ENCODE data around the gene REEP1.
A peak's percentile ranks its signal among the peaks of the same experiment; 100 is the strongest.
"Not testable (repeated sequence)": the region's sequence is repeated elsewhere in the genome, so short reads cannot be mapped to it uniquely, and the experiment has no call there.

Gene REEP1

GRCh38 chr2:86241611-86242010 is 95.8 kb downstream of the REEP1 start:
- no peak for DNase-seq

GRCh38 chr2:86240251-86240650 is 97.2 kb downstream of the REEP1 start:
- no peak for DNase-seq

- DNase-seq, result no peak
Measured at GRCh38 chr2:86239745-86240144, 97.7 kb downstream of the REEP1 start.

GRCh38 chr2:86239326-86239725 is 98.1 kb downstream of the REEP1 start:
- no peak for DNase-seq

GRCh38 chr2:86238354-86238753 is 99.1 kb downstream of the REEP1 start:
- DNase-seq, result no peak

GRCh38 chr2:86237172-86237571 is 100.3 kb downstream of the REEP1 start:
- no peak for DNase-seq

GRCh38 chr2:86235196-86235980 is 102.0 kb downstream of the REEP1 start:
- no peak for DNase-seq

GRCh38 chr2:86234563-86235131 is 102.8 kb downstream of the REEP1 start:
- DNase-seq, result no peak

- no peak for DNase-seq
Measured at GRCh38 chr2:86233436-86233835, 104.0 kb downstream of the REEP1 start.

- no peak for DNase-seq
Measured at GRCh38 chr2:86232910-86233309, 104.5 kb downstream of the REEP1 start.

GRCh38 chr2:86232373-86232784 is 105.0 kb downstream of the REEP1 start:
- no peak for DNase-seq

GRCh38 chr2:86231680-86232372 is 105.6 kb downstream of the REEP1 start:
- DNase-seq, result no peak

GRCh38 chr2:86230961-86231360 is 106.5 kb downstream of the REEP1 start:
- DNase-seq, result no peak

- no peak for DNase-seq
Measured at GRCh38 chr2:86229221-86229620, 108.2 kb downstream of the REEP1 start.

GRCh38 chr2:86228574-86228973 is 108.9 kb downstream of the REEP1 start:
- DNase-seq, result not testable (repeated sequence)

GRCh38 chr2:86227685-86228084 is 109.7 kb downstream of the REEP1 start:
- DNase-seq, result no peak

- DNase-seq, result no peak
Measured at GRCh38 chr2:86226636-86227520, 110.5 kb downstream of the REEP1 start.

- no peak for DNase-seq
Measured at GRCh38 chr2:86226070-86226469, 111.4 kb downstream of the REEP1 start.

GRCh38 chr2:86225581-86225980 is 111.8 kb downstream of the REEP1 start:
- DNase-seq, result no peak

GRCh38 chr2:86224645-86225355 is 112.6 kb downstream of the REEP1 start:
- DNase-seq, result peak; percentile 13

- no peak for DNase-seq
Measured at GRCh38 chr2:86223927-86224560, 113.4 kb downstream of the REEP1 start.
